H1 (cell line): ENCODE data around the gene AMHR2. TPM values are rescaled to one million over a fixed set of nuclear protein-coding genes. Genes with fewer than 3 reads are reported as not detected.
"Not testable (repeated sequence)": the region's sequence is repeated elsewhere in the genome, so short reads cannot be mapped to it uniquely, and the experiment has no call there.

ENCODE experiments used
- CTCF ChIA-PET: fragments of 300-600 bp; sonication (Branson Sonifier 250); formaldehyde crosslinking; loops from one replicate; lab custom pipeline; 2021; ENCODE audit not compliant: partially characterized antibody; lab: Charles Lee
- POLR2A ChIA-PET: fragments of 300-600 bp; sonication (Branson Sonifier 250); formaldehyde crosslinking; loops from one replicate; lab custom pipeline; 2021; ENCODE audit warnings: inconsistent platforms; ENCODE audit not compliant: partially characterized antibody; lab: Charles Lee
- DNase-seq, 2 experiments: peaks; one replicate each; pipeline versions ENCODE4 v3.0.0 to v3.0.0-alpha.2; 2010 to 2022; ENCODE audit warnings: low spot score in 2 of 2, low read depth in 1 of 2, mixed read lengths in 1 of 2
- FAIRE-seq: peaks from 2 replicates; lab custom pipeline; 2011; peaks lifted over from hg19 to GRCh38; lab: Jason Lieb, UNC
- H2AFZ ChIP-seq: 2 replicates; pipeline ENCODE4 v1.8.1; 2012; ENCODE audit warnings: low read length, inconsistent platforms
- H2AK5ac ChIP-seq: 2 replicates; pipeline ENCODE4 v1.6.1; 2013; ENCODE audit warnings: low read depth, low read length
- H2BK120ac ChIP-seq: replicated peaks from 2 replicates; pipeline ENCODE3; 2013; ENCODE audit warnings: low read depth, low read length, inconsistent platforms
- H2BK12ac ChIP-seq: 2 replicates; pipeline ENCODE4 v1.6.1; 2013; ENCODE audit warnings: low read depth, low read length
- H2BK15ac ChIP-seq: 2 replicates; pipeline ENCODE4 v1.6.1; 2013; ENCODE audit warnings: low read length
- H2BK20ac ChIP-seq: 2 replicates; pipeline ENCODE4 v1.6.1; 2013; ENCODE audit warnings: low read length
- H2BK5ac ChIP-seq: 2 replicates; pipeline ENCODE4 v1.6.1; 2013; ENCODE audit warnings: low read depth, low read length
- H3K14ac ChIP-seq: 2 replicates; pipeline ENCODE4 v1.6.1; 2013; ENCODE audit warnings: inconsistent platforms; ENCODE audit not compliant: insufficient read length
- H3K18ac ChIP-seq: 2 replicates; pipeline ENCODE4 v1.6.1; 2013; ENCODE audit warnings: low read length; ENCODE audit errors: extremely low read depth
- H3K23ac ChIP-seq: 2 replicates; pipeline ENCODE4 v1.6.1; 2013; ENCODE audit warnings: inconsistent platforms; ENCODE audit not compliant: insufficient read length
- H3K23me2 ChIP-seq: 2 replicates; pipeline ENCODE4 v1.6.1; 2013; ENCODE audit warnings: low read depth, low read length
- H3K27ac ChIP-seq: 2 replicates; pipeline ENCODE4 v1.6.1; 2011; ENCODE audit warnings: low read depth, low read length, inconsistent platforms
- H3K27me3 ChIP-seq, 4 experiments: replicated peaks in 1 of 4; 1 replicate in 1 of 4; 2 replicates in 3 of 4; pipeline versions ENCODE4 v1.6.1 to v1.8.1; 2011 to 2013; ENCODE audit warnings: low read length in 3 of 4, mild to moderate bottlenecking in 3 of 4, inconsistent platforms in 2 of 4, mixed read lengths in 2 of 4, moderate library complexity in 1 of 4; ENCODE audit not compliant: control insufficient read depth in 3 of 4, insufficient read depth in 3 of 4; ENCODE audit errors: extremely low read depth in 1 of 4
- H3K36me3 ChIP-seq, 4 experiments: 2 replicates each; pipeline versions ENCODE4 v1.6.1 to v1.8.1; 2011 to 2013; ENCODE audit warnings: mild to moderate bottlenecking in 4 of 4, low read length in 3 of 4, moderate library complexity in 2 of 4, control low read depth in 1 of 4, inconsistent platforms in 1 of 4; ENCODE audit not compliant: insufficient read depth in 4 of 4, control insufficient read depth in 2 of 4
- H3K4ac ChIP-seq: replicated peaks from 2 replicates; pipeline ENCODE3; 2013; ENCODE audit warnings: low read length, low read depth, mixed read lengths, inconsistent platforms; ENCODE audit not compliant: insufficient read length
- H3K4me1 ChIP-seq, 4 experiments: replicated peaks in 1 of 4; 1 replicate in 1 of 4; 2 replicates in 3 of 4; pipeline versions ENCODE4 v1.6.1 to v1.8.1; 2011 to 2013; ENCODE audit warnings: low read length in 3 of 4, inconsistent platforms in 2 of 4, mixed read lengths in 1 of 4; ENCODE audit not compliant: insufficient read depth in 4 of 4, control insufficient read depth in 3 of 4
- H3K4me2 ChIP-seq, 2 experiments: 2 replicates each; pipeline versions ENCODE4 v1.6.1 to v1.8.1; 2011 to 2013; ENCODE audit warnings: low read depth in 2 of 2, low read length in 2 of 2, control low read depth in 1 of 2, inconsistent platforms in 1 of 2, mild to moderate bottlenecking in 1 of 2; ENCODE audit not compliant: insufficient read depth in 1 of 2
- H3K4me3 ChIP-seq, 4 experiments: fragments of 200-600, 300-600 bp in 1 of 4; sonication (generic), shearing (Covaris generic), sonication (Bioruptor Twin) in 1 of 4; 2 replicates each; pipeline versions ENCODE4 v1.5.1 to v1.8.1; 2011 to 2016; ENCODE audit warnings: low read length in 4 of 4, low read depth in 3 of 4, control low read depth in 2 of 4, inconsistent platforms in 2 of 4, mild to moderate bottlenecking in 2 of 4, mixed read lengths in 1 of 4, moderate library complexity in 1 of 4; ENCODE audit not compliant: insufficient read depth in 2 of 4; ENCODE audit errors: extremely low read depth in 1 of 4
- H3K56ac ChIP-seq: replicated peaks from 2 replicates; pipeline ENCODE3; 2013; ENCODE audit warnings: low read depth, mild to moderate bottlenecking, mixed read lengths, low read length, inconsistent platforms; ENCODE audit not compliant: insufficient read length
- H3K79me1 ChIP-seq: 2 replicates; pipeline ENCODE4 v1.6.1; 2013; ENCODE audit warnings: low read depth, low read length, control low read depth
- H3K79me2 ChIP-seq, 2 experiments: 2 replicates each; pipeline versions ENCODE4 v1.6.1 to v1.8.1; 2012 to 2013; ENCODE audit warnings: low read length in 2 of 2, mild to moderate bottlenecking in 2 of 2, inconsistent platforms in 1 of 2; ENCODE audit not compliant: insufficient read depth in 2 of 2, control insufficient read depth in 1 of 2
- H3K9ac ChIP-seq, 4 experiments: replicated peaks in 1 of 4; 1 replicate in 1 of 4; 2 replicates in 3 of 4; pipeline versions ENCODE4 v1.6.1 to v1.8.1; 2011 to 2013; ENCODE audit warnings: low read depth in 3 of 4, low read length in 3 of 4, control low read depth in 2 of 4, mild to moderate bottlenecking in 2 of 4, moderate library complexity in 2 of 4, inconsistent platforms in 1 of 4; ENCODE audit errors: extremely low read depth in 1 of 4
- H3K9me3 ChIP-seq, 2 experiments: 2 replicates each; pipeline versions ENCODE4 v1.6.1 to v1.8.1; 2012 to 2013; ENCODE audit warnings: mild to moderate bottlenecking in 2 of 2, moderate library complexity in 2 of 2, control low read depth in 1 of 2, inconsistent platforms in 1 of 2, low read depth in 1 of 2, low read length in 1 of 2, mixed read lengths in 1 of 2; ENCODE audit not compliant: insufficient read depth in 2 of 2
- H4K20me1 ChIP-seq, 2 experiments: replicated peaks in 1 of 2; 2 replicates each; pipeline versions ENCODE3 to v1.8.1; 2011 to 2013; ENCODE audit warnings: inconsistent platforms in 2 of 2, low read length in 2 of 2, mild to moderate bottlenecking in 1 of 2; ENCODE audit not compliant: insufficient read depth in 2 of 2, control insufficient read depth in 1 of 2
- H4K5ac ChIP-seq: 2 replicates; pipeline ENCODE4 v1.6.1; 2013; ENCODE audit warnings: low read length, low read depth, mixed read lengths, inconsistent platforms; ENCODE audit not compliant: insufficient read length
- H4K8ac ChIP-seq: 2 replicates; pipeline ENCODE4 v1.8.0; 2013; ENCODE audit warnings: mild to moderate bottlenecking, moderate library complexity, low read length, inconsistent platforms; ENCODE audit not compliant: insufficient read depth; ENCODE audit errors: extremely low read depth
- H4K91ac ChIP-seq: replicated peaks from 2 replicates; pipeline ENCODE3; 2013; ENCODE audit warnings: low read length, mixed read lengths, inconsistent platforms; ENCODE audit not compliant: insufficient read length
- HDAC2 ChIP-seq, 2 experiments: fragments of 300-600 bp in 1 of 2; sonication (generic) in 1 of 2; IDR thresholded peaks; 2 replicates each; pipeline ENCODE4 v1.6.1; 2011 to 2012; ENCODE audit warnings: low read depth in 2 of 2, low read length in 2 of 2, mild to moderate bottlenecking in 2 of 2, moderate library complexity in 2 of 2, borderline replicate concordance in 1 of 2, inconsistent platforms in 1 of 2
- WGBS, 2 experiments: shearing (Covaris generic) in 1 of 2; methylation state at CpG; one replicate each; pipeline versions ENCODE4 v1.1.6 to v1.1.7; 2013 to 2015; ENCODE audit warnings: low lambda C conversion rate in 2 of 2, mixed read lengths in 2 of 2, inconsistent platforms in 1 of 2, low coverage in 1 of 2, missing lambda C conversion rate in 1 of 2; ENCODE audit not compliant: insufficient replicate concordance in 2 of 2, insufficient coverage in 1 of 2, insufficient read length in 1 of 2; ENCODE audit errors: extremely low coverage in 1 of 2, missing lambda C conversion rate in 1 of 2; 5-methylcytosine and 5-hydroxymethylcytosine counted together
- polyA plus RNA-seq, 7 experiments: library from polyadenylated mRNA; depleted of rRNA in 3 of 7; stranded (reverse) in 5 of 7; unstranded in 2 of 7; fragments of >200 nt in 5 of 7; fragments of 200-250 nt in 2 of 7; gene quantifications; 1 replicate in 5 of 7; 2 replicates in 1 of 7; 4 replicates in 1 of 7; pipeline versions ENCODE4 v1.2.1 to v1.2.3, GENCODE V29; 2011 to 2013; ENCODE audit warnings: missing spikeins in 2 of 7, mixed read lengths in 2 of 7
- total RNA-seq: library from RNA; stranded (reverse); fragmentation: NEBNext Ultra II Directional; extraction: Animal tissue kit (Norgen Biotek cat#: 25700); gene quantifications from 2 replicates; pipeline ENCODE4 v1.2.1, GENCODE V29; 2021

The AMHR2 gene
- total and polyA plus RNA-seq, 2 of the 8 experiments (the other 6 are each of a cell fraction or from before 2014, with no cell fraction given) = 0.29 to 0.35 TPM

- no peak for TF ChIP-seq HDAC2 (IDR thresholded peaks at IDR 0.05; ENCODE audit: borderline replicate concordance in 1 of 2, low read depth in 2 of 2, low read length in 2 of 2)
Measured at GRCh38 chr12:53419756-53420155, 3.9 kb upstream of the AMHR2 start (continued).

- POLR2A ChIA-PET = interaction anchor here (1.3 to 2.9 kb wide), 6 partner anchors 8 to 79 kb away, joined by 3 to 18 read pairs (median 6); partner anchors contain the start of genes PRR13 and TARBP2
- WGBS, 2 experiments = 93% methylated on average over 10 of the region's 12 CpGs; no CpG with 5 or more reads in 1 of the 2 experiments
Measured at GRCh38 chr12:53422247-53422646, 1.4 kb upstream of the AMHR2 start.

More at GRCh38 chr12:53422247-53422646, 1.4 kb upstream of the AMHR2 start:
- not testable (repeated sequence) for H4K20me1 ChIP-seq, H3K9me3 ChIP-seq, H3K36me3 ChIP-seq, H3K4me2 ChIP-seq, H3K56ac ChIP-seq, H3K4me1 ChIP-seq, DNase-seq, H3K9ac ChIP-seq, H3K27ac ChIP-seq, H3K27me3 ChIP-seq, H3K79me1 ChIP-seq, H2AFZ ChIP-seq, H2BK120ac ChIP-seq, H3K4me3 ChIP-seq, H3K4ac ChIP-seq, H4K5ac ChIP-seq, H4K91ac ChIP-seq, H2BK5ac ChIP-seq, H3K23me2 ChIP-seq, H3K18ac ChIP-seq, H3K79me2 ChIP-seq, H2AK5ac ChIP-seq, H3K23ac ChIP-seq, FAIRE-seq, H2BK15ac ChIP-seq, H4K8ac ChIP-seq, H2BK20ac ChIP-seq, H3K14ac ChIP-seq, H2BK12ac ChIP-seq
- CTCF ChIA-PET = interaction anchor here (0.7 to 5.3 kb wide), 17 partner anchors 12 to 239 kb away, joined by 3 to 54 read pairs (median 7); partner anchors contain the start of gene SP1
